B cell (primary cell): ENCODE results near the gene SZT2. TPM values are rescaled to one million over a fixed set of nuclear protein-coding genes. Genes with fewer than 3 reads are reported as not detected.

Source experiments
- ATAC-seq: fragments of 200-7000 bp; cut with Tn5 transposase; one replicate; pipeline ENCODE4 v1.10.0; 2021; ENCODE audit warnings: low read depth, mild to moderate bottlenecking, moderate number of reproducible peaks, moderate library complexity
- CTCF ChIA-PET: fragments of 350-600 bp; sonication (Branson Sonifier 250); formaldehyde crosslinking; loops from one replicate; lab custom pipeline; 2021; ENCODE audit warnings: antibody characterized with exemption, inconsistent platforms; lab: Charles Lee
- POLR2A ChIA-PET: fragments of 350-600 bp; sonication (Branson Sonifier 250); formaldehyde crosslinking; loops from one replicate; lab custom pipeline; 2021; ENCODE audit warnings: antibody characterized with exemption; lab: Charles Lee
- DNase-seq: peaks from one replicate; pipeline ENCODE4 v3.0.0; 2013
- H2AFZ ChIP-seq: 2 replicates; pipeline ENCODE4 v1.6.1; 2012; ENCODE audit warnings: mild to moderate bottlenecking, low read depth, low read length; ENCODE audit not compliant: insufficient read depth, poor library complexity, severe bottlenecking
- H3K27ac ChIP-seq, 2 donors: 1 replicate in 1 of 2; 2 replicates in 1 of 2; pipeline ENCODE4 v1.5.1; 2012 to 2013; ENCODE audit warnings: low read length in 2 of 2, mild to moderate bottlenecking in 2 of 2, moderate library complexity in 1 of 2
- H3K27me3 ChIP-seq, 4 experiments: fragments of 200-600 bp in 1 of 4; sonication (generic) in 1 of 4; replicated peaks in 1 of 4; 1 replicate in 2 of 4; 2 replicates in 2 of 4; pipeline versions ENCODE4 v1.6.1 to v1.7.0; 2013 to 2016; ENCODE audit warnings: low read length in 3 of 4, mild to moderate bottlenecking in 2 of 4, mixed read lengths in 1 of 4, moderate library complexity in 1 of 4; ENCODE audit not compliant: insufficient read depth in 4 of 4, control insufficient read depth in 3 of 4; ENCODE audit errors: control extremely low read depth in 1 of 4
- H3K36me3 ChIP-seq, 2 experiments: replicated peaks in 1 of 2; 1 replicate in 1 of 2; 2 replicates in 1 of 2; pipeline versions ENCODE4 v1.6.1 to v1.7.1; 2013; ENCODE audit warnings: low read length in 1 of 2; ENCODE audit not compliant: insufficient read depth in 2 of 2, control insufficient read depth in 1 of 2; ENCODE audit errors: control extremely low read depth in 1 of 2, extremely low read depth in 1 of 2
- H3K4me1 ChIP-seq, 2 donors: fragments of 200-600 bp in 1 of 2; sonication (generic) in 1 of 2; 1 replicate in 1 of 2; 2 replicates in 1 of 2; pipeline versions ENCODE4 v1.5.1 to v1.6.1; 2013 to 2017; ENCODE audit warnings: low read length in 2 of 2; ENCODE audit not compliant: control insufficient read depth in 2 of 2, insufficient read depth in 2 of 2
- H3K4me2 ChIP-seq: replicated peaks from 2 replicates; pipeline ENCODE3; 2012; ENCODE audit warnings: mild to moderate bottlenecking, low read depth, low read length; ENCODE audit not compliant: poor library complexity, severe bottlenecking
- H3K4me3 ChIP-seq, 5 experiments: fragments of 200-600 bp in 1 of 5; sonication (generic) in 1 of 5; 1 replicate in 3 of 5; 2 replicates in 2 of 5; pipeline versions ENCODE4 v1.5.1 to v1.7.0; 2011 to 2016; ENCODE audit warnings: low read length in 4 of 5, mild to moderate bottlenecking in 4 of 5, low read depth in 2 of 5, control low read depth in 1 of 5, moderate library complexity in 1 of 5; ENCODE audit not compliant: insufficient read depth in 1 of 5; ENCODE audit errors: control extremely low read depth in 1 of 5, extremely low read depth in 1 of 5
- H3K79me2 ChIP-seq: fragments of 200-600 bp; sonication (generic); one replicate; pipeline ENCODE4 v1.6.0; 2016; ENCODE audit warnings: low read length; ENCODE audit not compliant: control insufficient read depth, insufficient read depth
- H3K9ac ChIP-seq: fragments of 200-600 bp; sonication (generic); 2 replicates; pipeline ENCODE4 v1.6.1; 2017; ENCODE audit warnings: mild to moderate bottlenecking, low read length, moderate library complexity
- H3K9me3 ChIP-seq, 3 donors: one replicate each; pipeline versions ENCODE4 v1.6.1 to v1.7.1; 2013; ENCODE audit warnings: low read length in 2 of 3; ENCODE audit not compliant: control insufficient read depth in 2 of 3, insufficient read depth in 1 of 3; ENCODE audit errors: control extremely low read depth in 1 of 3
- H4K20me1 ChIP-seq: 2 replicates; pipeline ENCODE4 v1.6.0; 2012; ENCODE audit warnings: mild to moderate bottlenecking, low read length; ENCODE audit not compliant: insufficient read depth, control insufficient read depth, poor library complexity, severe bottlenecking
- H3K27ac Mint-ChIP-seq: one replicate; pipeline ENCODE4 v1.8.0; 2021; ENCODE audit warnings: mixed read lengths
- H3K27me3 Mint-ChIP-seq: one replicate; pipeline ENCODE4 v1.8.0; 2021; ENCODE audit warnings: mixed read lengths
- H3K4me1 Mint-ChIP-seq: one replicate; pipeline ENCODE4 v1.8.0; 2021; ENCODE audit warnings: mixed read lengths
- H3K4me3 Mint-ChIP-seq: one replicate; pipeline ENCODE4 v1.8.0; 2021; ENCODE audit warnings: mixed read lengths
- H3K9me3 Mint-ChIP-seq: one replicate; pipeline ENCODE4 v1.8.0; 2022; ENCODE audit warnings: mixed read lengths; ENCODE audit not compliant: insufficient read depth
- EZH2 ChIP-seq: IDR thresholded peaks from 2 replicates; pipeline ENCODE4 v1.6.1; 2012; ENCODE audit warnings: borderline replicate concordance, low read depth, mild to moderate bottlenecking, moderate library complexity, low read length; ENCODE audit not compliant: insufficient read depth, poor library complexity, severe bottlenecking
- WGBS: methylation state at CpG from one replicate; pipeline ENCODE4 v1.1.5; 2013; ENCODE audit warnings: missing lambda C conversion rate; ENCODE audit not compliant: insufficient coverage; 5-methylcytosine and 5-hydroxymethylcytosine counted together
- intact Hi-C: fragments of 100-400 bp; cut with micrococcal nuclease; formaldehyde crosslinking; loops from one replicate; pipeline ENCODE4 v1.10.0; 2022
- polyA plus RNA-seq: library from polyadenylated mRNA; depleted of rRNA; stranded (reverse); fragments of >200 nt; gene quantifications from 2 replicates; pipeline ENCODE4 v1.2.3, GENCODE V29; 2012
- total RNA-seq, 2 donors: library from RNA; stranded (reverse); fragments of 120-200 nt in 1 of 2; gene quantifications; 1 replicate in 1 of 2; 2 replicates in 1 of 2; pipeline versions ENCODE4 v1.2.3 to v1.2.4, GENCODE V29; 2013 to 2022
- TF ChIP-seq, protein P1 (sequence below): fragments of 200-600 bp; IDR thresholded peaks from one replicate; pipeline ENCODE4 v1.8.0; 2022; ENCODE audit warnings: antibody characterized with exemption, mild to moderate bottlenecking

SZT2 gene
- total and polyA plus RNA-seq, 2 donors (not counting 1 experiment from before 2014, with no cell fraction given) = 41.4 to 197 TPM

GRCh38 chr1:43405219-43405875, 15.6 kb downstream of the SZT2 start:
- Histone ChIP-seq H3K9me3 (no peaks in the 10 kb centered on the region), H3K79me2 (peaks cover 38% of the 10 kb centered on the region), H2AFZ (no peak overlapping the region), H3K27me3 (no peaks in the 10 kb centered on the region), H3K4me2 (no peak overlapping the region), H4K20me1 (peaks cover 16% of the 10 kb centered on the region), H3K4me3 (no peak overlapping the region), H3K4me1 (no peaks in the 10 kb centered on the region), H3K36me3 (peaks cover 1 to 61% of the 10 kb centered on the region in 2 experiments), H3K27ac (no peak overlapping the region), H3K9ac (no peak overlapping the region)
- intact Hi-C loops = no loop called here
- H3K27ac Mint-ChIP-seq = no peak overlapping the region
- no peaks in the 10 kb centered on the region for H3K4me1 Mint-ChIP-seq
- CTCF ChIA-PET = interaction anchor here (1.6 kb wide), 1 partner anchor 178 kb away, joined by 4 read pairs; no protein-coding TSS in a partner anchor
- ATAC-seq (no peak), DNase-seq (no peak)
- POLR2A ChIA-PET = no interaction called here
- WGBS = 92% methylated on average over 3 of the region's 6 CpGs
- H3K9me3 Mint-ChIP-seq = no peaks in the 10 kb centered on the region
- no peaks in the 10 kb centered on the region for H3K27me3 Mint-ChIP-seq
- H3K4me3 Mint-ChIP-seq = no peak overlapping the region
- no peak for TF ChIP-seq EZH2

- Mint-ChIP-seq H3K27ac (no peak overlapping the region), H3K4me3 (no peak overlapping the region), H3K4me1 (no peaks in the 10 kb centered on the region), H3K9me3 (no peaks in the 10 kb centered on the region), H3K27me3 (no peaks in the 10 kb centered on the region)
- Histone ChIP-seq H3K4me3 (no peak overlapping the region), H3K9ac (no peak overlapping the region), H3K27me3 (no peaks in the 10 kb centered on the region), H4K20me1 (peaks cover 15% of the 10 kb centered on the region), H3K9me3 (no peaks in the 10 kb centered on the region), H3K4me2 (no peak overlapping the region), H3K4me1 (no peaks in the 10 kb centered on the region), H3K36me3 (peaks cover 1 to 60% of the 10 kb centered on the region in 2 experiments), H3K79me2 (peaks cover 34% of the 10 kb centered on the region), H3K27ac (no peak overlapping the region), H2AFZ (no peak overlapping the region)
- 100% methylated on average over 1 of the region's 2 CpGs for WGBS
- DNase-seq = no peak
- POLR2A ChIA-PET = no interaction called here
- no peak for ATAC-seq
- intact Hi-C loops = loop anchor here (2.0 kb wide), 1 partner anchor 493 kb away; no protein-coding TSS in a partner anchor
- TF ChIP-seq, protein P1, sequence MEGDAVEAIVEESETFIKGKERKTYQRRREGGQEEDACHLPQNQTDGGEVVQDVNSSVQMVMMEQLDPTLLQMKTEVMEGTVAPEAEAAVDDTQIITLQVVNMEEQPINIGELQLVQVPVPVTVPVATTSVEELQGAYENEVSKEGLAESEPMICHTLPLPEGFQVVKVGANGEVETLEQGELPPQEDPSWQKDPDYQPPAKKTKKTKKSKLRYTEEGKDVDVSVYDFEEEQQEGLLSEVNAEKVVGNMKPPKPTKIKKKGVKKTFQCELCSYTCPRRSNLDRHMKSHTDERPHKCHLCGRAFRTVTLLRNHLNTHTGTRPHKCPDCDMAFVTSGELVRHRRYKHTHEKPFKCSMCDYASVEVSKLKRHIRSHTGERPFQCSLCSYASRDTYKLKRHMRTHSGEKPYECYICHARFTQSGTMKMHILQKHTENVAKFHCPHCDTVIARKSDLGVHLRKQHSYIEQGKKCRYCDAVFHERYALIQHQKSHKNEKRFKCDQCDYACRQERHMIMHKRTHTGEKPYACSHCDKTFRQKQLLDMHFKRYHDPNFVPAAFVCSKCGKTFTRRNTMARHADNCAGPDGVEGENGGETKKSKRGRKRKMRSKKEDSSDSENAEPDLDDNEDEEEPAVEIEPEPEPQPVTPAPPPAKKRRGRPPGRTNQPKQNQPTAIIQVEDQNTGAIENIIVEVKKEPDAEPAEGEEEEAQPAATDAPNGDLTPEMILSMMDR = no peak
- no peak for TF ChIP-seq EZH2
- CTCF ChIA-PET = interaction anchor here (1.6 kb wide), 1 partner anchor 179 kb away, joined by 4 read pairs; no protein-coding TSS in a partner anchor
These were observed 16.2 kb downstream of the SZT2 start for GRCh38 chr1:43405876-43406234.
